NCI-H128 (cell line): ENCODE results near the gene ERAP2.

Source experiments
- DNase-seq: peaks from one replicate; lab custom pipeline; 2025; ENCODE audit not compliant: unreplicated experiment; lab: John Stamatoyannopoulos, UW

The ERAP2 gene

GRCh38 chr5:96961053-96961452 is 84.8 kb downstream of the ERAP2 start:
- no peak for DNase-seq

- no peak for DNase-seq
Observed at GRCh38 chr5:96962540-96962991, 86.3 kb downstream of the ERAP2 start.

GRCh38 chr5:96963267-96963666 is 87.0 kb downstream of the ERAP2 start:
- DNase-seq, result no peak

- DNase-seq, result no peak
Observed at GRCh38 chr5:96966801-96967200, 90.5 kb downstream of the ERAP2 start.

- DNase-seq, result no peak
Observed at GRCh38 chr5:96967400-96967799, 91.1 kb downstream of the ERAP2 start.

GRCh38 chr5:96968074-96968473 is 91.8 kb downstream of the ERAP2 start:
- no peak for DNase-seq

- DNase-seq, result no peak
Observed at GRCh38 chr5:96968614-96969013, 92.3 kb downstream of the ERAP2 start.
